ENCODE results near the gene POLG2. TPM values are rescaled to one million over a fixed set of nuclear protein-coding genes. Genes with fewer than 3 reads are reported as not detected.

Gene POLG2
- total and polyA plus RNA-seq, 2 of the 8 experiments (the other 6 are each of a cell fraction or from before 2014, with no cell fraction given), result 9.7 to 34.3 TPM

GRCh38 chr17:64443086-64443760 lies 53.6 kb downstream of the POLG2 start:
- Histone ChIP-seq H3K23me2 (ENCODE audit: low read depth, low read length) (no peaks in the 10 kb centered on the region), H3K79me1 (ENCODE audit: low read depth, low read length) (no peaks in the 10 kb centered on the region), H3K23ac (ENCODE audit: insufficient read length) (no peak overlapping the region), H3K9ac (replicated peaks in 1 of 4; ENCODE audit: extremely low read depth in 1 of 4, low read depth in 3 of 4, low read length in 3 of 4) (no peak overlapping the region), H2AFZ (ENCODE audit: low read length) (no peak overlapping the region), H3K36me3 (ENCODE audit: control insufficient read depth in 2 of 4, insufficient read depth in 4 of 4, low read length in 3 of 4) (no peaks in the 10 kb centered on the region), H4K20me1 (replicated peaks in 1 of 2; ENCODE audit: control insufficient read depth in 1 of 2, insufficient read depth in 2 of 2, low read length in 2 of 2) (no peaks in the 10 kb centered on the region), H2BK12ac (ENCODE audit: low read depth, low read length) (no peak overlapping the region), H3K56ac (replicated peaks; ENCODE audit: insufficient read length, low read depth, low read length) (no peak overlapping the region), H4K8ac (ENCODE audit: extremely low read depth, insufficient read depth, low read length) (no peak overlapping the region), H3K4me2 (ENCODE audit: insufficient read depth in 1 of 2, low read depth in 2 of 2, low read length in 2 of 2) (no peak overlapping the region), H2BK20ac (ENCODE audit: low read length) (no peak overlapping the region), H2BK15ac (ENCODE audit: low read length) (no peak overlapping the region), H4K5ac (ENCODE audit: insufficient read length, low read depth, low read length) (no peak overlapping the region), H3K4me3 (ENCODE audit: extremely low read depth in 1 of 4, insufficient read depth in 2 of 4, low read depth in 3 of 4, low read length in 4 of 4) (no peak overlapping the region), H3K27ac (ENCODE audit: low read depth, low read length) (no peak overlapping the region), H3K9me3 (ENCODE audit: insufficient read depth in 2 of 2, low read depth in 1 of 2, low read length in 1 of 2) (peaks cover 8 to 16% of the 10 kb centered on the region in 2 experiments), H3K27me3 (replicated peaks in 1 of 4; ENCODE audit: control insufficient read depth in 3 of 4, extremely low read depth in 1 of 4, insufficient read depth in 3 of 4, low read length in 3 of 4) (no peaks in the 10 kb centered on the region), H3K18ac (ENCODE audit: extremely low read depth, low read length) (no peak overlapping the region), H2BK5ac (ENCODE audit: low read depth, low read length) (no peak overlapping the region), H3K79me2 (ENCODE audit: control insufficient read depth in 1 of 2, insufficient read depth in 2 of 2, low read length in 2 of 2) (no peaks in the 10 kb centered on the region), H4K91ac (replicated peaks; ENCODE audit: insufficient read length, low read length) (no peak overlapping the region), H3K4me1 (replicated peaks in 1 of 4; ENCODE audit: control insufficient read depth in 3 of 4, insufficient read depth in 4 of 4, low read length in 3 of 4) (no peaks in the 10 kb centered on the region), H3K14ac (ENCODE audit: insufficient read length) (no peak overlapping the region), H2AK5ac (ENCODE audit: low read depth, low read length) (no peak overlapping the region), H2BK120ac (replicated peaks; ENCODE audit: low read depth, low read length) (no peak overlapping the region), H3K4ac (replicated peaks; ENCODE audit: insufficient read length, low read depth, low read length) (no peak overlapping the region)
- 86% methylated on average over 6 of the region's 6 CpGs; no CpG with 5 or more reads in 1 of the 2 experiments for WGBS, 2 experiments (ENCODE audit: extremely low coverage in 1 of 2, insufficient coverage in 1 of 2, insufficient read length in 1 of 2, insufficient replicate concordance in 2 of 2, low coverage in 1 of 2, low lambda C conversion rate in 2 of 2, missing lambda C conversion rate in 1 of 2)
- DNase-seq (ENCODE audit: low read depth in 1 of 2, low spot score in 2 of 2), result no peak
- POLR2A ChIA-PET (ENCODE audit: partially characterized antibody), result interaction anchor here (1.0 kb wide), 2 partner anchors 54 to 62 kb away, joined by 3 to 4 read pairs; partner anchors contain the start of gene POLG2
- FAIRE-seq, result no peak
- CTCF ChIA-PET (ENCODE audit: partially characterized antibody), result interaction anchor here (0.6 to 2.6 kb wide), 4 partner anchors 19 to 122 kb away, joined by 3 to 9 read pairs (median 4); no protein-coding TSS in a partner anchor
- TF ChIP-seq NRF1 (IDR thresholded peaks at IDR 0.05; ENCODE audit: low read depth, low read length) (no peak), RBBP5 (IDR thresholded peaks at IDR 0.05; ENCODE audit: borderline replicate concordance, low read depth, low read length) (no peak), BCL11A (IDR thresholded peaks at IDR 0.05; ENCODE audit: low read depth in 2 of 2, low read length in 2 of 2) (no peak), NANOG (IDR thresholded peaks at IDR 0.05; ENCODE audit: insufficient read depth, low read depth, low read length, poor library complexity, severe bottlenecking) (no peak), RFX5 (IDR thresholded peaks at IDR 0.05; ENCODE audit: borderline replicate concordance, low read depth, low read length) (no peak), SIN3A (conservative IDR thresholded peaks at IDR 0.05 in 1 of 2, IDR thresholded peaks at IDR 0.05 in 1 of 2; ENCODE audit: low read depth in 1 of 2, low read length in 2 of 2) (no peak), MAFK (IDR thresholded peaks at IDR 0.05; ENCODE audit: low read depth, low read length) (no peak), ASH2L (IDR thresholded peaks at IDR 0.05; ENCODE audit: low read length) (no peak), KDM1A (IDR thresholded peaks at IDR 0.05; ENCODE audit: borderline replicate concordance, low read length) (no peak), CREB1 (IDR thresholded peaks at IDR 0.05) (no peak), EZH2 (IDR thresholded peaks at IDR 0.05; ENCODE audit: low read depth, low read length, severe bottlenecking) (no peak)
- TF ChIP-seq, protein P1, sequence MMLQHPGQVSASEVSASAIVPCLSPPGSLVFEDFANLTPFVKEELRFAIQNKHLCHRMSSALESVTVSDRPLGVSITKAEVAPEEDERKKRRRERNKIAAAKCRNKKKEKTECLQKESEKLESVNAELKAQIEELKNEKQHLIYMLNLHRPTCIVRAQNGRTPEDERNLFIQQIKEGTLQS (IDR thresholded peaks at IDR 0.05; ENCODE audit: insufficient read depth, low read depth, low read length), result no peak
